Measurements from ENCODE around the gene TSPAN9.
A peak's percentile ranks its signal among the peaks of the same experiment; 100 is the strongest.

The TSPAN9 gene

DNA sequence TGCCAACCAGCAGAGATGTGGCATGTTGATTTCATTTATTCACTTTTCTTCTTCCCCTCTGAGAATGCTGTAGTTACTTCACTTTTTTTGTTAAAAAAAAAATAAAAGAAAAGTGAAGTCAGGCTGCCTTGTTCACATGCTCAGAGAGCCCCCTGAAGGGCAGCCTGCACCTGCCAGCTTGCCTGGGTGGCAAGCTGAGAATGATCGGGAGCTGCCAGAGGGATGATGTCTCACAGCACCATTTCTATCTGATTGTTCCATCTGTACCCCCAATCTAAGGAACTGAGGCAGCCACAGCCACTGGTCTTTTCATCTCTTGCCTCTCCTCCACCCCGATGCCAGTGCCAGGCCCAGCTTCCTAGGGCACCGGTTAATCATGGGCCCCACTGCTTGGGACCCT lies 118.2 kb downstream of the TSPAN9 start:
- no peak for DNase-seq

DNA sequence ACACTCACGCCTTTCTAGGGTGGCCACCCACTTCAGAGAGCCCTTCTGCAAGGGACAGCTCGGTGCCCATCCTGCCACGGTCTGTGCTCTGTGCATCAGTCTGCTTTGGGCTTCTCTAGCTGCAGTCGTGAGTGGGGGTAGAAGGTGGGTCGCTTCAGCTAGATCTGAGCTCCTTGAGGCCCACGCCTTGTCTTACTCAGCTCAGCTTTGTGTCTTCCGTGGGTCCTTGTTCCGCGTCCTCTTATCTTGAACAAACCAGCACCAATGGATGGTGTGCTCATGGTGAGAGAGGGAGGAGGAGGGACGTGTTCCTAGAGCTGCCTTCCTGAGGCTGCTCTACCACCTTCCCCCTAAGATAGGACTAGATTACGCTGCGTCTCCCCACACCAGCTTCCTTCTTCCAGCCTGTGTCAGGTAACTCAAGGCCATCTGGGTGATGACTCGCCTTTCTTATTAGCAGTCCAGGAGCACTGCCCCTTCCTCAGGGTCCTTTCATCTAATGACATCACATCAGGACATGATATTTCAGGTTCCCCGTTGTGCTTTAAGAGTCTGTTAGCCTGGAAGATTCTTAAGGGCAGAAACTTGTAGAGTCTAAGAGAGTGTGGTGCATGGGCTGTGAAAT lies 118.8 kb downstream of the TSPAN9 start:
- DNase-seq: no peak

DNA sequence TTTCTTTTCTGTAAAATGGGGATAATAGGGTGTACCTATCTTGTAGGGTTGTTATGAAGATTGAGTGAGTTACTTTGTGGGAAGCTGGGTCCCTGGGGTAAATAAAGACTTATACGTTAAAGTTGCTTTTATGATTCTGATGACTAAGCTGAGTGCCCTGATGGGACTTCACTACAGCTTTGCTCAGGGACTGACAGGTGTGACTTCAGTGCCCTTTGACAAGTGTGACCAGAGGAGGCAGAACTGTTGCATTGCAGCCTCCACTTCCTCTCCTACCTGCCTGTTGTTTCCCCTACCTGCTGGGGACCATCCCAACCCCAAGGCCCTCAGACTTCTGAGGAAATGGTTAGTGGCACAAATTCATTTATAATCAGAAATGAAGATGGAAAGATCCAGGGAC lies 119.3 kb downstream of the TSPAN9 start:
- no peak for DNase-seq

GRCh38 chr12:3197131-3197818 lies 120.1 kb downstream of the TSPAN9 start:
- DNase-seq: no peak

DNA sequence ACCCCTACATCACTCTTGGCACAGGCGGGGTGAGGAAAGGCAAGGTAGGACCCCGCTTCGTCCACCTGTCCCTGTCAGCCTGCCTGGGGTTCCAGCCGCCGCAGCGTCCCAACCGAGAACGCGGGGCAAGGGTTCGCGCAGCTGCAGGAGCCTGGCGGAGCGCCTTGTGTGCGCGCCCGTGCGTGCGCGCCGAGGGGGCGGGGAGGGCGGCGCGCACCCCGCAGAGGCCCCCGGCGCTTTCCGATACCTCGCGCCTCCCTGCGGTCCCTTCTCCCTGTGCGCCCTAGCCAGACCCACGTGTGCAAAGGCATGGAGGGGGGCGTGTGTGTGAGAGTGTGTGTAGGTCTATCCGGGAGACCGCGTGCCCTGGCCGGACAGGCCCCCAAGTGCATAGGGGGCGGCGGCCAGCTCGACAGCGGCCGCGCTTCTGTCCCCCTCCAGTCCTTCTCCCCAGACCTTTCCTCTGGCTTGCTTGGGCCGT lies 122.4 kb downstream of the TSPAN9 start:
- DNase-seq: no peak

DNA sequence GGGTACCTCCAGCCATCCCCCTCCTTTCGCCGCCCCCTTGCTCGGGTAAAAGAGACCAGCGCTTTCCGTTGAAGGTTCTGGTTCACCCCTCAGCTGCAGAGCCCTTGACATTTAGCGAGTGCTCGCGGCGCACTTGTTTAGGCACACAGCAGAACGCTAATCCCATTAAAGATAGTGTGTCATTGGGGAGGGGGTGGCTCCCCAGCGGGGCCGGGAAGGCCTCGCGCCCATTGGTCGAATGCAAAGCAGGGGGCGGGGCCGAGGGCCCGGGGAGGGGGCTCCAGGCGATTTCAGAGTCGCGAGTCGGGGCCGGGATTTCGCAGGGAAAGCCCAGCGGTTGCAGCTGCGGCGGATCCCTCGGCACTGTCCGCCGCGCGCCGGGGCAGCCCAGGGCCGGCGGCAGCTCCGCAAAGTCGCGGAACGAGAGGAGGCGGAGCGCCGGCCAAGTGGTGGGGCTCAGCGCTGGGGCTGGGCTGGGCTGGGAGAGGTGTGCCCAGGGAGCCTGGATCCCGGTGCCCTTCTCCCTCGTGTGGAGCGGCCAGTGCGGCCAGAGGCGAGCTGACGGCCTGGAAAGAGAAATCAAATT lies 122.9 kb downstream of the TSPAN9 start:
- DNase-seq: peak; percentile 49

- no peak for DNase-seq
These were observed 123.6 kb downstream of the TSPAN9 start for GRCh38 chr12:3200814-3201233.

DNA sequence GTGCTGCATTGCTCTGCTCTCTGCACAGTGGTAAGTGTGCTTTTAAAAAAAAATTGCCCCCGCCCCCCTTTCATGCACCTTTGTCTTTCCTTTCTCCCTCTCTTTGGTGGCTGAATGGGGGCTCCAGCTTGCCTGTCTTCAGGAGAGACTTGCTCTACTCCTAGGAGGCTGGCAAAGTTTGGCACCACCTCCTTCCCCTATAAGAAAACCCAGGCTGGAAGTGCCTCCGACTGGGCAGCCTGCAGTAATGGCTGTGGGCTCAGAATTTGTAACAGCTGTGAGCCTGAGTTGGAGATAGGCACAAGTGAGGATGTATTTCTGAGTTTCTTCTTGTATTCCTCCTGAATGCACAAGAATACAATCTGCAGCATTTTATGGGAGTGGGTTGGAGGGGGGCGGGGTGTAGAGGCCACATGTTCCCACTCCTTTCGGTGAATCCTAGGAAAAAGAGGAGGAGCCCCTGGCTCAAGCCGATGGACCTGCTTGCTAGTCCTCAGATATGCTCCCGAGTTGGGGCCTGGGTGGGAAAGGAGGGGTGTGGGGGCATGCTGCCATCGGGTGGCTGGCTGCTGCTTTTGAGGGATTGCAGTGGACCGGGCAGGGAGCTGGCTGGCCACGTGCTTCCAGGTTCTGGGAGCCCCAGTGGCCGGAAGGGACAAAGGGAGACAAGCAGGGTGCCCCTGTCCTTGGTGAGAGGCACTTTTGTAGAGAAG lies 124.3 kb downstream of the TSPAN9 start:
- no peak for DNase-seq

DNA sequence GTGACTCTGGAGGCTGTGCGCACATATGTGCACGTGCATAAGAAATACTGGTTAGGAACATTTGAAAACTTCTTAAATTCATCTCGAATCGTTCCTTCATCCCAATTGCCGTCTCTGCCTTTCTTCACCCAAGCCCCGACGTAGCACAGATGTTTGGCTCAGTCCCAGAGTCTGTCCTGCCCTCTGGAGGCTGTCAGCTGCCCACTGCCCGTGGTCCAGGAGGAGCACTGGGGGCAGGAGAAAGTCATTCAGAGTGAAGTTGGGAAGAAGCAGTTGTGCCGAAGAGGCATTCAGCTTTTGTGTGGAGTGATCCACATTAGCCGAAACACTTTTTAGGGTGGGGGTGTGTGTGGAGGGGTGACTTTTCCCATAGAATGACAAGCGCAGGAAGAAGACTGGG lies 124.9 kb downstream of the TSPAN9 start:
- no peak for DNase-seq

DNA sequence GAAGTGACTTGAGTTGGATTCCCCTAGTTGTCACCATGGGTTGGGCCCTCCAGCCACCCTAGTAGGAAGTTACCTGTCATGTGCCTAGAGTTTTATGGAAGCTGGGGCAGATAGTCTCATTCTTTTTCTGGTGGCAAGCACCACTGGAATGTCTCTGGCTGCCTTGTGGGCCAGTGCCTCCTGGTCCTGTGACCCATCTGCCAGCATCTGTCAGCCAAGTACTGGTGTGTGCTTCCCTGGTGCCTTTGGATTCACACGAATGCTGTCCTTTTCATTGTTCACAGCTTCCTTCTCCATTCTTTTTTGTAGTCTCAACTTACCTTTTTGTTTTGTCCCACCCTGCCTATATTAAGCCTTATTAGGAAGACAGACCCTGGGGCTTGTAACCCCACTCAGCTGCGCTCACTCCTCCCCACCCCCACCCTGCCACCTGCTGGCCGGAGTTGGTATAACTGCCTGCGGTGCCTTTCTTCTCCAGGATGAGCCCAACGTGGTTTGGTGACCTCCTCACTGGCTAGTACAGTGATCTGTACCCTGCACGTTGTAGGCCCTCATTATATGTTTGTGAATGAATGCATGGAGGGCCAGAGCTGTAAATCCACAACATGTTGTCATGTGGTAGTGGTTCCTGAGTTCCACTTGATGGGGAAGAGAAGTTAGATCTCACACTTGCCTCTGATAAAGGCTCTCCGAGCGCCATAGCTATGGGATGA lies 125.7 kb downstream of the TSPAN9 start:
- DNase-seq: no peak

DNA sequence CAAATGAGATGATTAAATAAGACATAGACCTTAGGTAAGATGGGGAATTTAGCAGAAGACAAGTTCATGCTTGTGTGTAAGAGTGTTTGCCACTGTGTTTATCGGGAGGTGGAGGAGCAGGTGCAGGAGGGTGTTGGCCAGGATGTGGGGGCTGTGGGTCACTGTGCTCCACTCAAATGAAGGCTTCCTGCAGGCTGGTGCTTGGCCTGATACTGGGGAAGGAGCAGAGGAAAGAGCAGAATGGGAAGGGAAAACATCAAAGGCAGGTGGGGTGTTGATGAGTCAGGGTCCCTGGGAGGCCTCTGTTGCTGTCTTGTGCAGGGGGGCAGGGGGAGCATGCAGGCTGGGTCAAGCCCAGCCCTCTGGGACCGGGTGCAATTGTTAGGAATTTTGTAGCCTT lies 126.5 kb downstream of the TSPAN9 start:
- DNase-seq: no peak

- DNase-seq: no peak
These were observed 127.0 kb downstream of the TSPAN9 start for GRCh38 chr12:3204143-3204542.

DNA sequence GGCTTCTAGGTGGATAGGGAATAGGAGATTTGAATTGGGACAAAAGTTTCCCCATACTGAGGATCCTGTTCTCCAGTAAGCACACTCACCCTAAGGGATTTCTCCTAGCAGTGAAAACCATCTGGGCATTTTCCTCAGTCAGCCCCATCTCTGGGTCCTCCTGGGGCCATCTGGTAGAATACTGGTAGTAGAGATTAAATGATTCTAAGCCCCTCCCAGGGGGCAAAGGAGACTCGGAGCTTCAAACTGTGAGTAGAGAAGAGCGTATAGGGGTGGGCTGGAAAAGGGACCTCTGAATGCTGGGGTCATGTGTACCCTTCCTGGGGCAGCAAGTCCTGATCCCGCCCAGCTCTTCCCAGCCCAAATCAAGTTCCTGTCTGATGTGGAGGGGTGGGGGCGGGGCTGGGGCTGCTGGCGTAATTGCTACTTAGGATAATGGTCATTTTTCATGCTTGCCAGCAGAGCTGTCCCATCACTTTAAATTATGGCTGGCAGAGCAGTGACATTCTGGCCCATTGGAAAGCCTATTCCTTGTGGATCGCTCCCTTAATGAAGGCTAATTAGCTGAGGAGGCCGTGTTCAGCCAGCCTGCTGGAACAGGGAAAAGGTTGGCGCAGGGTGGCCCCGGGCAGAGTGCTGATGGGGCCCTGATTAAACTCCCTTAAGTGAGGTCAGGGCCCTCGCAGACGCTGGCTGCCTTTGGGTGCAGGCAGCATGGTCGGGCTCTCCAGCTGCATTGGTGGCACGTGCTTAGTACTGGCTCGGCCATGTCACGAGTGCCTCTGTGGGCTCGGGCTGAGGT lies 127.8 kb downstream of the TSPAN9 start:
- DNase-seq: no peak

DNA sequence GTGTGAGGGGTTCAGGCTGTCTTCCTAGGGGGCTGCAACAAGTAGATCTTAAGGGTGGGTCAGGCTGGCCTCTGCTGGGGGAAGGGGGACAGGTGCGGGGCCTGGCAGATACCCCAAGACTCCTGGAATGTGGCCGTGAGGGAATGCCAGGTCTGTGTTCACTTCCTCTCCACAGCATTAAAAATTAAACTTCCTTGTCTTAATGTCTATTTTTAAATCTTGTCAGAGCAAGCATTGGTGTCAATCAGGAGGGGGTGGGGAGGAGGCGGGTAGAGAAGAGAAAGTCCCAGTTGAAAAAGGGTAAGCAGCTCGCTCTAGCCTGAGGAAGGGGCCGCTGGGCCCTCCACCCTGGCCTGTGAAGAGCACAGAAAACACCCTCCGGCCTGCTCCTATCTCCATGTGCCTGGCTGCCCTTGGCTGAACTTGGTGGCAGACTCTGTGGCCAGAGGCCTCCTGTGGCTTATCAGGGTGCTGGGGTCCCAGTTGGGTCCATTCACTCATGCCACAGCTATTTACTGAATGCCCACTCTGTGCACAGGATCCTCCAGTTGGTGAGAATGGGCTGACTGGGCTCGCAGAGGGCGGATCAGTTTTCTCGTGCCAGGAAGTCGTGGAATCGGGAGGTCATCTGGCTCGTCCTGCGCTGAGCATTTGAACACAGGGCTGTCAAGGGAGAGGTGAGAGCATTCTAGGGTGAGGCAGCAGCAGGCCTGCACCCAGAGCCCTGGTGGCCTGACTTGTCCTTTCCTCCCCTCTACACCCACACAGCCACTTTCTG lies 128.8 kb downstream of the TSPAN9 start:
- no peak for DNase-seq

GRCh38 chr12:3206536-3207072 lies 129.4 kb downstream of the TSPAN9 start:
- DNase-seq: no peak

DNA sequence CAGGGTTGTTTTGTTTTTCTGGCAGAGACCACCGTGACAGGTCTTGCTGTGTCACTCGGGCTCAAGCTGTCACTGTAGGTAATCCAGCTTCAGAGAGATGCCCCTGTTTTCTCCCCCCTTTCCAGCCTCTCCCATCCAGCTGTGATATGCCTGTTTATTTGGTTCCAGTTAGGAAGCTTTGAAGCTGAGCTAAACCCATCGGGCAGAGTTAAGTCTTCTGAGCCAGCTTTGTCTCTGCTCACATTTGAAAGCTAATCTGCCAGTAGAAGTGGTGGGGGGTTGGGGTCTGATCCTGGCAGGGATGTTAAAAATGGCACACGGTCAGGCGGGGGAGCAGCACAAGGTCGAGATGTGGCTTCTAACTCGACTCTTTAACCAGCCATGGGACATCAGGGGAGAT lies 130.0 kb downstream of the TSPAN9 start:
- no peak for DNase-seq

DNA sequence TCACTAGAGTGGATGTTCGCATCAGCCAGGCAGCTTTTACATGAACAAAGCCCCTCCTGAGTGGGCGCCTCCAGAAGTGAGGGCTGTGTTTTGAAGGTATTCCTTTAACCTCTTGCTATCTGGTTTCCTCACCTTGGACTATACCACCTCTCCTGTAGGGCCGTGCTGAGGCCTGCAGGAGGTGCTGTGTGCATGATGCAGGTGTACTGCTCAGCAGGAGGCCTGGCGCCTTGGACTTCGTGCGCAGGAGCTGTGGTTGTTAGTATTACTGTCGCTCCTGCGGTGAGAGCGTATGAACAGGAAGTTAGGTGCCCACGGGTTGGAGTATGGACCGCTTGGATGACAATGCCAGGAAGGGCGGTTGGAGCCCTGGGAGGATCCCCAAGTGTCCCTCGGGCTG lies 130.7 kb downstream of the TSPAN9 start:
- no peak for DNase-seq

- no peak for DNase-seq
These were observed 136.0 kb downstream of the TSPAN9 start for GRCh38 chr12:3213188-3213587.

GRCh38 chr12:3213768-3214167 lies 136.6 kb downstream of the TSPAN9 start:
- DNase-seq: no peak

DNA sequence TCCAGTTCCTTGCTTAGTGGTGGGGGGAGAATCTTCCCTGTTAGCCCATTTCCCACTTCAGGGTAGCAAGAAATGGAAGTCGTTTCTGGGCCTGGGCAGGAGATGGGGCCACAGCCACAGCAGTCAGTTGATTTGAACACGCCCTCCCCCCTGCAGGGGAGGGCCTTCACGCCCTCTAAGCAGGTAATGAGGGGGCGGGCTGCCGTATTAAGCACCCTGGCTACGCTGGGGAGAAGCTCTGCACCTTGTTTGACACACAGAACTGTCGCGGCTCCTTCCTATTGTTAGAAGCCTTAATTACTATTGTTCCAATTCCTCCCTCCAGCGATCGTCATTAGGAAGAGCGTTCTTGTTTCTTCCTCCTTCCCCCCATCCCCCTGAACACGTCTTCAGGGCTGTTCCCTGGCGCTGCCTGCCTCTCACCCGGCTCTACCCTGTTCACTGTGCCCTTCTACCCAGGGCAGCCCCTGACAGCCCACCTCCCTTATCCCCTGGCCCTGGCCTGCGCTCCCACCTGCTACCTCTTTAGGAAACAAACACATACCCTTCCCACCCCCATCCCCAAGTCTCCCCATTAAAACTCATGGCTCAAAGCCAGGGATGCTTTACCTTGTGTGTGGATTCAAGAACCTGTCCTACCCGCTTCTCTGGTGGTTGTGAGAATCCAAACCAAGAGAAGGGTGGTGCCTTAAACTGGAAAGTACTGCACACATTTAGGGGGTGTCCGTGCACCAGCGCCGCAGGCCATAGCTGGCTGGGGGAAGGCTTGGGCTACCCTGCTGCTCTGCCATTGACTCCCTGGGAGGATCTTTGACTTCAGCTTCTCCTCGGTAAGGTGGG lies 137.6 kb downstream of the TSPAN9 start:
- DNase-seq: peak; percentile 42

Measured in NCI-H1092 (cell line).